ENCODE data around the gene B3GALT6.

DNA sequence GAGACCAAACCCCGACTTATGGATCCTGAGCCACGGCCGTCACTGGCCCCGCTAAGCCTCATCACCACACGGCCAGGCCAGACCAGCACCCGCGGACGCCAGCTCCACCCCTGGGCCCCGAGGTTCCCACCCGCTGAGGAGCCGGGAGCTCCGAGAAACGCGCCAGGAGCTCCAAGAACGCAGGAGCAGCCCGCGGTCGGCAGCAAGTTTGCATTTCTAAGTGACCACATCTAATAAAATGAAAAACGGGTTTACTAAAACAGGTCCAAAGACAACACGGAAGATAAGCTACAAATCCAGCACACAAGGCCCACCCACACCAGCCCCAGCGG is 22.6 kb downstream of the B3GALT6 start:
- TF ChIP-seq, protein P1, sequence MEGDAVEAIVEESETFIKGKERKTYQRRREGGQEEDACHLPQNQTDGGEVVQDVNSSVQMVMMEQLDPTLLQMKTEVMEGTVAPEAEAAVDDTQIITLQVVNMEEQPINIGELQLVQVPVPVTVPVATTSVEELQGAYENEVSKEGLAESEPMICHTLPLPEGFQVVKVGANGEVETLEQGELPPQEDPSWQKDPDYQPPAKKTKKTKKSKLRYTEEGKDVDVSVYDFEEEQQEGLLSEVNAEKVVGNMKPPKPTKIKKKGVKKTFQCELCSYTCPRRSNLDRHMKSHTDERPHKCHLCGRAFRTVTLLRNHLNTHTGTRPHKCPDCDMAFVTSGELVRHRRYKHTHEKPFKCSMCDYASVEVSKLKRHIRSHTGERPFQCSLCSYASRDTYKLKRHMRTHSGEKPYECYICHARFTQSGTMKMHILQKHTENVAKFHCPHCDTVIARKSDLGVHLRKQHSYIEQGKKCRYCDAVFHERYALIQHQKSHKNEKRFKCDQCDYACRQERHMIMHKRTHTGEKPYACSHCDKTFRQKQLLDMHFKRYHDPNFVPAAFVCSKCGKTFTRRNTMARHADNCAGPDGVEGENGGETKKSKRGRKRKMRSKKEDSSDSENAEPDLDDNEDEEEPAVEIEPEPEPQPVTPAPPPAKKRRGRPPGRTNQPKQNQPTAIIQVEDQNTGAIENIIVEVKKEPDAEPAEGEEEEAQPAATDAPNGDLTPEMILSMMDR (IDR thresholded peaks at IDR 0.05; ENCODE audit: poor library complexity), result no peak
- TF ChIP-seq EZH2 (IDR thresholded peaks at IDR 0.05; ENCODE audit: borderline replicate concordance) (no peak), EZH2phosphoT487 (IDR thresholded peaks at IDR 0.05; ENCODE audit: low read depth, severe bottlenecking, unreplicated experiment) (no peak)

Data from hepatocyte (in vitro differentiated cells).